Measurements from ENCODE around the gene ENDOU. TPM values are rescaled to one million over a fixed set of nuclear protein-coding genes. Genes with fewer than 3 reads are reported as not detected.
A peak's percentile ranks its signal among the peaks of the same experiment; 100 is the strongest.

Gene ENDOU
- total RNA-seq, 1 experiment from 2014 or later: not detected

- peak; percentile 72 to 74 for DNase-seq
- no peaks in the 10 kb centered on the region for H3K36me3 ChIP-seq
- peaks cover 28% of the 10 kb centered on the region for H3K4me1 ChIP-seq
- no peaks in the 10 kb centered on the region for H3K27me3 ChIP-seq
- no peak overlapping the region for H3K4me3 ChIP-seq
- H3K9me3 ChIP-seq (replicated peaks): no peaks in the 10 kb centered on the region
- H3K27ac ChIP-seq: no peak overlapping the region
These were observed 3.9 kb upstream of the ENDOU start for GRCh38 chr12:47729233-47729632.

- Histone ChIP-seq H3K4me3 (no peak overlapping the region), H3K36me3 (no peaks in the 10 kb centered on the region), H3K9me3 (replicated peaks) (no peaks in the 10 kb centered on the region), H3K4me1 (peaks cover 28% of the 10 kb centered on the region), H3K27ac (no peak overlapping the region), H3K27me3 (no peaks in the 10 kb centered on the region)
- no peak for DNase-seq
These were observed 603 bp upstream of the ENDOU start for GRCh38 chr12:47725893-47726292.

GRCh38 chr12:47722941-47723631, 2.2 kb downstream of the ENDOU start:
- H3K27ac ChIP-seq: no peak overlapping the region
- DNase-seq: no peak
- H3K27me3 ChIP-seq: no peaks in the 10 kb centered on the region
- H3K9me3 ChIP-seq (replicated peaks): no peaks in the 10 kb centered on the region
- H3K36me3 ChIP-seq: no peaks in the 10 kb centered on the region
- no peak overlapping the region for H3K4me3 ChIP-seq
- peaks cover 7% of the 10 kb centered on the region for H3K4me1 ChIP-seq

GRCh38 chr12:47722136-47722834, 3.0 kb downstream of the ENDOU start:
- Histone ChIP-seq H3K36me3 (no peaks in the 10 kb centered on the region), H3K4me3 (no peak overlapping the region), H3K27ac (no peak overlapping the region), H3K9me3 (replicated peaks) (no peaks in the 10 kb centered on the region), H3K4me1 (peaks cover 11% of the 10 kb centered on the region), H3K27me3 (no peaks in the 10 kb centered on the region)
- DNase-seq: no peak

- Histone ChIP-seq H3K9me3 (replicated peaks) (no peaks in the 10 kb centered on the region), H3K4me1 (peaks cover 14% of the 10 kb centered on the region), H3K27me3 (no peaks in the 10 kb centered on the region), H3K27ac (no peak overlapping the region), H3K36me3 (no peaks in the 10 kb centered on the region), H3K4me3 (no peak overlapping the region)
- no peak for DNase-seq
These were observed 3.8 kb downstream of the ENDOU start for GRCh38 chr12:47721431-47721973.

GRCh38 chr12:47718531-47718930, 6.8 kb downstream of the ENDOU start:
- no peaks in the 10 kb centered on the region for H3K27me3 ChIP-seq
- no peak overlapping the region for H3K27ac ChIP-seq
- DNase-seq: no peak

GRCh38 chr12:47717443-47718193, 7.7 kb downstream of the ENDOU start:
- peak; percentile 86 to 92 for DNase-seq
- Histone ChIP-seq H3K27me3 (no peaks in the 10 kb centered on the region), H3K4me3 (no peak overlapping the region), H3K4me1 (peaks cover 7% of the 10 kb centered on the region; the same call in 1 of the 2 replicates), H3K36me3 (no peaks in the 10 kb centered on the region), H3K9me3 (replicated peaks) (no peaks in the 10 kb centered on the region), H3K27ac (no peak overlapping the region)

More at GRCh38 chr12:47718531-47718930, 6.8 kb downstream of the ENDOU start:
- H3K36me3 ChIP-seq: no peaks in the 10 kb centered on the region
- H3K9me3 ChIP-seq (replicated peaks): no peaks in the 10 kb centered on the region
- no peak overlapping the region for H3K4me3 ChIP-seq
- H3K4me1 ChIP-seq: peaks cover 7% of the 10 kb centered on the region; the same call in 1 of the 2 replicates

- Histone ChIP-seq H3K27ac (no peak overlapping the region), H3K27me3 (no peaks in the 10 kb centered on the region), H3K4me3 (no peak overlapping the region), H3K9me3 (replicated peaks) (no peaks in the 10 kb centered on the region), H3K36me3 (no peaks in the 10 kb centered on the region), H3K4me1 (peaks cover 7% of the 10 kb centered on the region; the same call in 1 of the 2 replicates)
- DNase-seq: no peak
These were observed 8.2 kb downstream of the ENDOU start for GRCh38 chr12:47717046-47717442.

- no peaks in the 10 kb centered on the region for H3K36me3 ChIP-seq
- no peaks in the 10 kb centered on the region for H3K27me3 ChIP-seq
- no peak for DNase-seq
- H3K4me3 ChIP-seq: no peak overlapping the region
- no peaks in the 10 kb centered on the region for H3K9me3 ChIP-seq (replicated peaks)
- H3K4me1 ChIP-seq: peaks cover 7% of the 10 kb centered on the region; the same call in 1 of the 2 replicates
- no peak overlapping the region for H3K27ac ChIP-seq
These were observed 9.3 kb downstream of the ENDOU start for GRCh38 chr12:47715877-47716548.

GRCh38 chr12:47715393-47715876, 9.9 kb downstream of the ENDOU start:
- no peaks in the 10 kb centered on the region for H3K27me3 ChIP-seq
- no peaks in the 10 kb centered on the region for H3K9me3 ChIP-seq (replicated peaks)
- DNase-seq: peak; percentile 71 to 95
- no peaks in the 10 kb centered on the region for H3K36me3 ChIP-seq
- peaks cover 7% of the 10 kb centered on the region; the same call in 1 of the 2 replicates for H3K4me1 ChIP-seq
- H3K4me3 ChIP-seq: no peak overlapping the region
- no peak overlapping the region for H3K27ac ChIP-seq

GRCh38 chr12:47714826-47715386, 10.4 kb downstream of the ENDOU start:
- Histone ChIP-seq H3K36me3 (no peaks in the 10 kb centered on the region), H3K9me3 (replicated peaks) (no peaks in the 10 kb centered on the region), H3K4me1 (peaks cover 7% of the 10 kb centered on the region; the same call in 1 of the 2 replicates), H3K27ac (no peak overlapping the region), H3K4me3 (no peak overlapping the region), H3K27me3 (no peaks in the 10 kb centered on the region)
- DNase-seq: no peak

GRCh38 chr12:47712171-47712570, 13.1 kb downstream of the ENDOU start:
- no peaks in the 10 kb centered on the region for H3K9me3 ChIP-seq (replicated peaks)
- H3K36me3 ChIP-seq: no peaks in the 10 kb centered on the region
- no peak overlapping the region for H3K4me3 ChIP-seq
- no peak for DNase-seq
- H3K4me1 ChIP-seq: peaks cover 2% of the 10 kb centered on the region; the same call in 1 of the 2 replicates
- no peak overlapping the region for H3K27ac ChIP-seq
- no peaks in the 10 kb centered on the region for H3K27me3 ChIP-seq

GRCh38 chr12:47711448-47711847, 13.8 kb downstream of the ENDOU start:
- H3K27ac ChIP-seq: no peak overlapping the region
- H3K27me3 ChIP-seq: no peaks in the 10 kb centered on the region
- no peaks in the 10 kb centered on the region for H3K4me1 ChIP-seq
- H3K9me3 ChIP-seq (replicated peaks): no peaks in the 10 kb centered on the region
- DNase-seq: no peak
- H3K36me3 ChIP-seq: no peaks in the 10 kb centered on the region
- no peak overlapping the region for H3K4me3 ChIP-seq

GRCh38 chr12:47710278-47710677, 15.0 kb downstream of the ENDOU start:
- no peak for DNase-seq
- H3K4me3 ChIP-seq: no peak overlapping the region
- H3K36me3 ChIP-seq: no peaks in the 10 kb centered on the region
- H3K4me1 ChIP-seq: no peaks in the 10 kb centered on the region
- no peaks in the 10 kb centered on the region for H3K27me3 ChIP-seq
- H3K9me3 ChIP-seq (replicated peaks): no peaks in the 10 kb centered on the region
- no peak overlapping the region for H3K27ac ChIP-seq

All from SJCRH30 (cell line).